AG09309 (cell line): Measurements from ENCODE around the gene FBXO44.

Source experiments
- DNase-seq: peaks from one replicate; pipeline ENCODE4 v3.0.0-alpha.2; 2010; ENCODE audit warnings: low read depth
- H3K4me3 ChIP-seq: 2 replicates; pipeline ENCODE4 v1.5.1; 2011; ENCODE audit warnings: mild to moderate bottlenecking, low read depth, low read length, moderate library complexity; ENCODE audit not compliant: control insufficient read depth
- TF ChIP-seq, protein P1 (sequence below): IDR thresholded peaks from 2 replicates; pipeline ENCODE4 v1.5.1; 2011; ENCODE audit warnings: mild to moderate bottlenecking, low read depth, low read length, inconsistent platforms; ENCODE audit not compliant: insufficient read depth, control insufficient read depth; ENCODE audit errors: missing control alignments

FBXO44 gene

DNA sequence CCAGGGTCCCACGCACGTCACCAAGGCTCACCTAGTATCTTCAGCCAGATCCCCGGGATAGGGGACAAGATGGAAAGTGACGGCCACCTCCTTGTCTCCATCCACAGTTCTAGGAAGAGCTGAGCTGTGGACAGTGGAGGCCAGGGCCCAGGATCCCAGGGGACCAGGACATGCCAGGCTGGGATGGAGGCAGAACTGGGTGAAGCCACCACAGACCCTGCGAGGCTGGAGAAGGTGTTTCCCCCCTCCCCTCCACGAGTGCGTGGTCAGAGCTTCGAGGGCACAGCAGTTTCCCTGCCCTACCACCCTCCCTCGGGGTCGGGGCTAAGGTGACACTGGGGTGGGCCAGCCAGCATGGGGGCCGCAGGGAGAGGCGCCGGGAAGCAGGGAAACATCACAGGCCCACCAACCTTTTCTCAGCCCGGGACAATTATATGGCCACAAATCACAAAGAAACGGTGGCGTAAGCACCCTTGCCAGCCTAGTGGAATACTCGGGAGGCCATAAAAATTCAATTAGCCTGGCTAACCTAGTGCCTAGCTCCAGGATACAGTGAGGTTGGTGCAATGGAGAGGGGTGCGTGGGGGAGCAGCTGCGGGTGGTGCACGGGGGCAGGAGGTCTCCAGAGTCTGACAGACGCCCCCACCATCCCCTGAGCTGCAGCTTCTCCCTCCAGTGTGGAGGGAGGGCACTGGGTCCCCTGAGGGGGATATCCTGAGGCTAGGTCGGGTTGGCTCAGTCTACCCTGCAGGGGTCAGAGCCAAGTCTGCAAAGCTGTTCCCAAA, 50.2 kb downstream of the FBXO44 start:
- DNase-seq: no peak
- no peak overlapping the region for H3K4me3 ChIP-seq
- TF ChIP-seq, protein P1, sequence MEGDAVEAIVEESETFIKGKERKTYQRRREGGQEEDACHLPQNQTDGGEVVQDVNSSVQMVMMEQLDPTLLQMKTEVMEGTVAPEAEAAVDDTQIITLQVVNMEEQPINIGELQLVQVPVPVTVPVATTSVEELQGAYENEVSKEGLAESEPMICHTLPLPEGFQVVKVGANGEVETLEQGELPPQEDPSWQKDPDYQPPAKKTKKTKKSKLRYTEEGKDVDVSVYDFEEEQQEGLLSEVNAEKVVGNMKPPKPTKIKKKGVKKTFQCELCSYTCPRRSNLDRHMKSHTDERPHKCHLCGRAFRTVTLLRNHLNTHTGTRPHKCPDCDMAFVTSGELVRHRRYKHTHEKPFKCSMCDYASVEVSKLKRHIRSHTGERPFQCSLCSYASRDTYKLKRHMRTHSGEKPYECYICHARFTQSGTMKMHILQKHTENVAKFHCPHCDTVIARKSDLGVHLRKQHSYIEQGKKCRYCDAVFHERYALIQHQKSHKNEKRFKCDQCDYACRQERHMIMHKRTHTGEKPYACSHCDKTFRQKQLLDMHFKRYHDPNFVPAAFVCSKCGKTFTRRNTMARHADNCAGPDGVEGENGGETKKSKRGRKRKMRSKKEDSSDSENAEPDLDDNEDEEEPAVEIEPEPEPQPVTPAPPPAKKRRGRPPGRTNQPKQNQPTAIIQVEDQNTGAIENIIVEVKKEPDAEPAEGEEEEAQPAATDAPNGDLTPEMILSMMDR: no peak

DNA sequence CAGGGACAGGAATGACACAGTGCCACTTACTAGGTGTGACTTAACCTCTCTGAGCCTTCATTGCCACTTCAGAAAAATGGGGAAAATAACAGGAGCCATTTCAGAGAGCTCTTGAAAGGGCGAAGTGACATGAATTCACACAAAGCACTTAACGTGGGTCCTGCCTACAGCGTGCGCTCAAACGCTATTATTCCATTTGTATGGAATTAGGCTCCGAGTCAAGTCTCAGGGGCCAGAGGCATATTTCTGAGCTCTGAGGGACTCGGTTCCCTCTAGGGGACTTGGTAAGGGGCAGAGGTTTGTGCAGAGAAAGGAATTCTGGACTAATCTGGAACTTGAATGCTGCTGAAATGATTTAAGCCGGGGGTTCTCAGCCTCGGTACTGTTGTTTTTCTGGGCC, 50.9 kb downstream of the FBXO44 start:
- TF ChIP-seq, protein P1: no peak
- no peak for DNase-seq
- H3K4me3 ChIP-seq: no peak overlapping the region

DNA sequence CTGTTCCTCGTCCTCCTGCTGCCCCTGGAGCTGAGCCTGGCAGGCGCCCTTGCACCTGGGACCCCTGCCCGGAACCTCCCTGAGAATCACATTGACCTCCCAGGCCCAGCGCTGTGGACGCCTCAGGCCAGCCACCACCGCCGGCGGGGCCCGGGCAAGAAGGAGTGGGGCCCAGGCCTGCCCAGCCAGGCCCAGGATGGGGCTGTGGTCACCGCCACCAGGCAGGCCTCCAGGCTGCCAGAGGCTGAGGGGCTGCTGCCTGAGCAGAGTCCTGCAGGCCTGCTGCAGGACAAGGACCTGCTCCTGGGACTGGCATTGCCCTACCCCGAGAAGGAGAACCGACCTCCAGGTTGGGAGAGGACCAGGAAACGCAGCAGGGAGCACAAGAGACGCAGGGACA, 51.6 kb downstream of the FBXO44 start:
- no peak for DNase-seq
- H3K4me3 ChIP-seq: no peak overlapping the region
- TF ChIP-seq, protein P1: no peak

DNA sequence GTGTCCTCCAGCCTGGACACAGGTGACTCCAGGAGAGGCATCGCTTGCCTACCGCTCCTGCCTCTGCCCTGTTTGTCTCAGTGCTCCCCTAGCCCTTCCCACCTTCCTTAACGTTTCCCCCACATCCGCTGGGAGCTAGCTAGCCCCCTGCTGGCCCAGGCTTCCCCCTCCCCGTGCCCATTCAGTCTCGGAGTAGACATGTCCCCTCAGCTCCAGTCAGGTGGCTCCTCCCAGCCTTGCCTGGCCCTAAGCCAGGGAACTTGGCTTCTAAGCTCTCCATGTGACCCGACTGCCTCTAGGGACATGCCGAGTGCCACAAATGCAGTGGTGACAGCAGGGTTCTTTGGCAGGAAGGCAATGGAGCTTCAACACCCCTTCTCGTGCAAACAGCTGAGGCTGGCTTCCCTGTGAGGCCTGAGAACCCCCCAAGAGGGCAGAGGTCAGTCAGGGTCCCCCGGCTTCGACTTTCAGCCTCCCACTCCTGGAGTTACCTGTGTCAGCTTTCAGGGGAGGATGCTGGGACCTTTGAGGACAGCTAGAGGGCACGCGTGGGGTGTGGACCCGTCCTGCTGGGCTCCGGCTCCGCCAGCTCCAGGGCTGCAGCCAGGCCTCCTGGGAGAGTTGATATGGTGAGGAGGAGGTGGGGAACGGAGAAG, 53.1 kb downstream of the FBXO44 start:
- no peak overlapping the region for H3K4me3 ChIP-seq
- TF ChIP-seq, protein P1: no peak
- no peak for DNase-seq

DNA sequence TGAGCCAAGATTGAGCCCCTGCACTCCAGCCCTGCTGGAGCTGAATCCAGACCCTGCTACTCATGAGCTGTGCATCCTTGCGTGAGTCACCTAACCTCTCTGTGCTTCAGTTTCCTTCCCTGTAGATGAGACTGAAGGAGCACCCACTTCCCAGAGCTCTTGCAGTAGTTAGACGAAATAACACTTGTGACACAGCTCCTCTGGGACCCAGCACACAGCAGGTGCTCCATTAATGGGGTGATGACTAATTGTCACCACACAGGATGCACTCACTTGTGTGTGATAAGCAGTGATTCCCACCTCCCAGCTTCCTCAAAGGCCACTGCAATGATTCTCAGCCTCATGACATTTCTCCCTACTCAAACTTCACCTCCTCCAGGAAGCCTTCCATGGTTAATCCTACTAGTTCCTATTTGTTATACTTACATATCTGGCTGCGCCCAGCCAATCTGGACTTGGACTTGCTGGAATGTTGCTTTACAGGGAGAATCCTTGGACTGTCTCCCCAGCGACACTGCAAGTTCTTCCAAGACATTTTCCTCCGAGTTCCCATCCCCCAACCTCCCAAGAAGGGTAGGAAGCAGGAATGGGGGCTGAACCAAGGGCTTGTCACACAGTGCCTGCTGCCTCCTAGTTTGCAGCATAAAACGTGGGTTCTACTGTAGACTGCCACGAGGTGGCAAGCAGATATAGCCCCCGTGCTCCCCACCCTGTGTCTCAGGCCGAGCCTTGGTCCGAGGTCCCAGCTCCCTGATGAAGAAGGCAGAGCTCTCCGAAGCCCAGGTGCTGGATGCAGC, 54.1 kb downstream of the FBXO44 start:
- TF ChIP-seq, protein P1: no peak
- no peak overlapping the region for H3K4me3 ChIP-seq
- DNase-seq: no peak

DNA sequence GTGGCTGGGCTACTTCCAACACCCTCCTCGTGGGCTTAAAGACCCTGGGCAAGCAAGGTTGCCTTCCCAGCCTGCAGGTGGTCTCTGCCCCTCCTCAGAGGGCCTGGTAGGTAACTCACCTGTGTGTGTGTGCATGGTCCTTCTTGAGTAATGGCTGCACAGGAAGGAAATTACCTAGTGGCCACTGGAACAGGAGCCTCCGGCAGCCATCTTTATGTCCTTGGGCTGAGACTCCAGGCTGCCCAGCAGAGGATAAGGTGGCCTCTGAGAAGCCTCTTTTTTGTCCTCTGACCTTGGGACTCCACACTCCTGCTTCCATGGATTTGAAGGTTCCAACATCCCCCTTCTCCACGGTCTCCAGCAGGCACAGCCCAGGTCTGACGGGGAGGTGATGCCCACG, 56.8 kb downstream of the FBXO44 start:
- no peak overlapping the region for H3K4me3 ChIP-seq
- TF ChIP-seq, protein P1: no peak
- DNase-seq: no peak
